K562 (cell line): Measurements from ENCODE around the gene DAPK2. TPM values are rescaled to one million over a fixed set of nuclear protein-coding genes. Genes with fewer than 3 reads are reported as not detected.

Experiments
- ATAC-seq: fragments of 200-7000 bp; cut with Tn5 transposase; 3 replicates; pipeline ENCODE4 v1.9.1; 2020; ENCODE audit warnings: moderate library complexity
- BruUV-seq: library from RNA; stranded (reverse); fragments of 400-500 nt; replicated peaks from 2 replicates; lab custom pipeline; 2021; lab: Mats Ljungman, UMichigan
- CTCF ChIA-PET: fragments of 300-600 bp; formaldehyde crosslinking; extraction: SDS; loops from one replicate; lab custom pipeline; 2021; ENCODE audit warnings: low intra/inter-chr PET ratio; lab: Yijun Ruan, JAX
- POLR2A ChIA-PET: fragments of 300-600, 350-650 bp; sonication (Branson Sonifier 250); formaldehyde crosslinking; extraction: SDS; loops from one replicate; lab custom pipeline; 2021; ENCODE audit warnings: antibody characterized with exemption, inconsistent platforms; lab: Yijun Ruan, JAX
- DNase-seq, 4 experiments: peaks; one replicate each; pipeline versions ENCODE4 v3.0.0 to v3.0.0-alpha.2; 2011 to 2018; ENCODE audit warnings: low spot score in 3 of 4, mixed read lengths in 3 of 4; ENCODE audit errors: extremely low read depth in 1 of 4
- FAIRE-seq: peaks from 2 replicates; lab custom pipeline; 2011; peaks lifted over from hg19 to GRCh38; lab: Jason Lieb, UNC
- H2AFZ ChIP-seq: 2 replicates; pipeline ENCODE4 v1.6.0; 2011; ENCODE audit warnings: low read depth, low read length, control low read depth, inconsistent platforms
- H3K27ac ChIP-seq: fragments of 200-600 bp; 3 replicates; pipeline ENCODE4 v1.8.0; 2011; ENCODE audit warnings: low read depth, mild to moderate bottlenecking, control low read depth, inconsistent platforms, low read length, moderate library complexity, mixed read lengths; ENCODE audit errors: extremely low read depth
- H3K27me3 ChIP-seq, 2 experiments: fragments of 300-600 bp in 1 of 2; 2 replicates in 1 of 2; 3 replicates in 1 of 2; pipeline versions ENCODE4 v1.6.0 to v1.8.0; 2011; ENCODE audit warnings: inconsistent platforms in 2 of 2, low read length in 2 of 2, mild to moderate bottlenecking in 1 of 2, mixed read lengths in 1 of 2, moderate library complexity in 1 of 2; ENCODE audit not compliant: control insufficient read depth in 2 of 2, insufficient read depth in 2 of 2
- H3K36me3 ChIP-seq: fragments of 300-600 bp; 3 replicates; pipeline ENCODE4 v1.8.0; 2011; ENCODE audit warnings: mild to moderate bottlenecking, low read length, inconsistent platforms; ENCODE audit not compliant: control insufficient read depth, insufficient read depth
- H3K4me1 ChIP-seq, 2 experiments: fragments of 200-600 bp in 1 of 2; replicated peaks in 1 of 2; 2 replicates in 1 of 2; 3 replicates in 1 of 2; pipeline versions ENCODE4 v1.5.1 to v1.8.0; 2011; ENCODE audit warnings: inconsistent platforms in 2 of 2, low read length in 2 of 2, mild to moderate bottlenecking in 1 of 2, mixed read lengths in 1 of 2, moderate library complexity in 1 of 2; ENCODE audit not compliant: control insufficient read depth in 2 of 2, insufficient read depth in 2 of 2
- H3K4me2 ChIP-seq: 2 replicates; pipeline ENCODE4 v1.6.1; 2011; ENCODE audit warnings: low read length, control low read depth, inconsistent platforms, mixed read lengths; ENCODE audit not compliant: insufficient read depth
- H3K4me3 ChIP-seq: fragments of 200-600 bp; sonication (generic), shearing (Covaris generic); 2 replicates; pipeline ENCODE4 v1.5.1; 2016; ENCODE audit warnings: control low read depth, inconsistent platforms
- H3K79me2 ChIP-seq: fragments of 200-600 bp; 3 replicates; pipeline ENCODE4 v1.8.0; 2011; ENCODE audit warnings: low read length, inconsistent platforms; ENCODE audit not compliant: control insufficient read depth, insufficient read depth
- H3K9ac ChIP-seq, 2 experiments: 2 replicates each; pipeline versions ENCODE4 v1.6.0 to v1.6.1; 2011; ENCODE audit warnings: low read depth in 2 of 2, low read length in 2 of 2, control low read depth in 1 of 2, inconsistent platforms in 1 of 2, mild to moderate bottlenecking in 1 of 2, mixed read lengths in 1 of 2; ENCODE audit not compliant: insufficient read depth in 1 of 2
- H3K9me1 ChIP-seq: one replicate; pipeline ENCODE4 v1.6.0; 2011; ENCODE audit warnings: inconsistent platforms, mild to moderate bottlenecking, low read length, moderate library complexity; ENCODE audit not compliant: control insufficient read depth, insufficient read depth
- H3K9me3 ChIP-seq: replicated peaks from 2 replicates; pipeline ENCODE4 v1.5.1; 2011; ENCODE audit warnings: low read depth, low read length, inconsistent platforms; ENCODE audit not compliant: control insufficient read depth, insufficient read depth
- H4K20me1 ChIP-seq: replicated peaks from 2 replicates; pipeline ENCODE4 v1.6.1; 2011; ENCODE audit warnings: low read length, inconsistent platforms, mixed read lengths; ENCODE audit not compliant: control insufficient read depth, insufficient read depth
- ATF4 ChIP-seq: fragments of 450-650 bp; formaldehyde crosslinking; IDR thresholded peaks from 2 replicates; pipeline ENCODE4 v1.4.0; 2022; ENCODE audit warnings: mild to moderate bottlenecking, moderate library complexity
- EP300 ChIP-seq: IDR thresholded peaks from 2 replicates; pipeline ENCODE4 v1.6.1; 2012; ENCODE audit warnings: low read length, improper control_type of control experiment
- GABPB1 ChIP-seq: sonication (generic); formaldehyde crosslinking; IDR thresholded peaks from 2 replicates; pipeline ENCODE4 v1.8.0; 2022; ENCODE audit warnings: mild to moderate bottlenecking, missing genetic modification reagents
- KLF1 ChIP-seq: fragments of 450-650 bp; IDR thresholded peaks from 2 replicates; pipeline ENCODE4 v1.6.1; 2016; ENCODE audit warnings: missing genetic modification characterization, missing compliant biosample characterization
- MLLT1 ChIP-seq, 2 experiments: fragments of 450-650 bp; IDR thresholded peaks; 2 replicates each; pipeline ENCODE4 v1.6.1; 2016
- PATZ1 ChIP-seq: fragments of 250-450 bp; sonication (Bioruptor Pico); IDR thresholded peaks from 2 replicates; pipeline ENCODE4 v1.5.0; 2020; ENCODE audit warnings: mild to moderate bottlenecking, borderline replicate concordance
- POLR2B ChIP-seq: fragments of 450-650 bp; IDR thresholded peaks from 2 replicates; pipeline ENCODE4 v1.6.1; 2018; ENCODE audit warnings: low read depth; ENCODE audit not compliant: partially characterized antibody
- TAF9B ChIP-seq: fragments of 450-650 bp; IDR thresholded peaks from 2 replicates; pipeline ENCODE4 v1.6.1; 2018; ENCODE audit warnings: mild to moderate bottlenecking; ENCODE audit not compliant: partially characterized antibody
- ZBTB2 ChIP-seq: fragments of 450-650 bp; IDR thresholded peaks from 2 replicates; pipeline ENCODE4 v1.6.1; 2016; ENCODE audit warnings: antibody characterized with exemption
- ZKSCAN3 ChIP-seq: fragments of 250-450 bp; sonication (Bioruptor Pico); IDR thresholded peaks from 2 replicates; pipeline ENCODE4 v1.4.0; 2020
- ZNF212 ChIP-seq: fragments of 450-650 bp; formaldehyde crosslinking; IDR thresholded peaks from 2 replicates; pipeline ENCODE4 v1.4.0; 2020; ENCODE audit warnings: mild to moderate bottlenecking
- ZNF584 ChIP-seq: fragments of 200-800 bp; sonication (Bioruptor generic); IDR thresholded peaks from 2 replicates; pipeline ENCODE4 v1.6.1; 2016; ENCODE audit warnings: low read depth, mild to moderate bottlenecking, missing genetic modification characterization, missing compliant biosample characterization
- ZNF780A ChIP-seq: fragments of 250-450 bp; sonication (Bioruptor Pico); IDR thresholded peaks from 2 replicates; pipeline ENCODE4 v1.5.0; 2021; ENCODE audit warnings: mild to moderate bottlenecking
- WGBS: fragments of 100-300 bp; shearing (Covaris generic); methylation state at CpG from one replicate; pipeline ENCODE4 v1.1.6; 2016; ENCODE audit warnings: low coverage, mixed read lengths; ENCODE audit not compliant: insufficient coverage; ENCODE audit errors: missing lambda C conversion rate; 5-methylcytosine and 5-hydroxymethylcytosine counted together
- in situ Hi-C: fragments of 300-500 bp; cut with MboI; formaldehyde crosslinking; loops from 4 replicates; pipeline ENCODE4 v1.15.0; 2018; ENCODE audit warnings: inconsistent platforms, mixed read lengths
- intact Hi-C: fragments of 100-400 bp; cut with micrococcal nuclease; formaldehyde crosslinking; loops from 2 replicates; pipeline ENCODE4 v1.14.2; 2022
- polyA plus RNA-seq, 8 experiments: library from polyadenylated mRNA; depleted of rRNA in 4 of 8; stranded (reverse) in 5 of 8; unstranded in 3 of 8; fragments of >200 nt; fragmentation: Nextera tagmentation in 2 of 8; fragmentation: Illumina TruSeq in 1 of 8; extraction: Ambion mirVana in 2 of 8; extraction: Trizol in 1 of 8; gene quantifications; 2 replicates each; pipeline versions ENCODE4 v1.2.1 to v1.2.3, GENCODE V29; 2011 to 2014; ENCODE audit warnings: inconsistent platforms in 1 of 8, missing spikeins in 1 of 8
- total RNA-seq, 7 experiments: library from RNA; depleted of rRNA in 6 of 7; stranded (reverse); fragments of >200 nt in 6 of 7; fragmentation: Illumina TruSeq in 2 of 7; extraction: Trizol in 2 of 7; gene quantifications; 2 replicates each; pipeline versions ENCODE4 v1.2.1 to v1.2.3, GENCODE V29; 2011 to 2021; ENCODE audit warnings: low replicate concordance in 1 of 7

DAPK2 gene
- total and polyA plus RNA-seq, 9 of the 15 experiments (the other 6 are each of a cell fraction or from before 2014, with no cell fraction given): 0.14 to 5.2 (median 2.2) TPM

- no TSS peak for BruUV-seq
Observed at GRCh38 chr15:64000183-64000951, 45.9 kb downstream of the DAPK2 start.

More at GRCh38 chr15:64000183-64000951, 45.9 kb downstream of the DAPK2 start:
- Histone ChIP-seq H3K9ac (no peak overlapping the region), H3K4me3 (no peak overlapping the region), H3K9me1 (no peaks in the 10 kb centered on the region), H2AFZ (no peak overlapping the region), H4K20me1 (no peaks in the 10 kb centered on the region), H3K27me3 (no peaks in the 10 kb centered on the region), H3K79me2 (no peaks in the 10 kb centered on the region), H3K9me3 (no peaks in the 10 kb centered on the region), H3K4me2 (no peak overlapping the region), H3K36me3 (no peaks in the 10 kb centered on the region), H3K27ac (no peak overlapping the region), H3K4me1 (peaks cover 6 to 10% of the 10 kb centered on the region in 2 experiments; a peak in 4 of 5 replicates)
- 39% methylated on average over 4 of the region's 4 CpGs for WGBS
- intact Hi-C loops: no loop called here
- ChIA-PET POLR2A (interaction anchor here (0.6 to 1.5 kb wide), 3 partner anchors 29 to 122 kb away, joined by 3 read pairs; no protein-coding TSS in a partner anchor), CTCF (no interaction called here)
- in situ Hi-C loops: no loop called here
- FAIRE-seq (no peak), ATAC-seq (no peak), DNase-seq (no peak)
- TF ChIP-seq PATZ1 (no peak), TAF9B (no peak), ZNF780A (no peak), EP300 (no peak), POLR2B (no peak), ZBTB2 (no peak), ZNF584 (CRISPR knock-in tag) (no peak), ZNF212 (CRISPR knock-in tag) (no peak), ATF4 (no peak), GABPB1 (CRISPR knock-in tag) (no peak), ZKSCAN3 (CRISPR knock-in tag) (no peak), KLF1 (tag) (no peak), MLLT1 (IDR thresholded peaks at IDR 0.05) (no peak)
